Lower leg skin (tissue), 3 donors: Measurements from ENCODE around the gene KBTBD13.

Experiments used
- POLR2A ChIP-seq, 2 donors: fragments of 450-650 bp; IDR thresholded peaks; one replicate each; pipeline ENCODE4 v1.6.1; 2016 to 2017; ENCODE audit warnings: antibody characterized with exemption in 2 of 2, mild to moderate bottlenecking in 1 of 2, moderate library complexity in 1 of 2
- TF ChIP-seq, protein P1 (sequence below), 3 donors: fragments of 450-650 bp; IDR thresholded peaks; one replicate each; pipeline ENCODE4 v1.5.1; 2016; ENCODE audit warnings: antibody characterized with exemption in 3 of 3, mild to moderate bottlenecking in 3 of 3, moderate library complexity in 2 of 3

GRCh38 chr15:65094294-65094995 lies 17.9 kb downstream of the KBTBD13 start:
- TF ChIP-seq, protein P1, sequence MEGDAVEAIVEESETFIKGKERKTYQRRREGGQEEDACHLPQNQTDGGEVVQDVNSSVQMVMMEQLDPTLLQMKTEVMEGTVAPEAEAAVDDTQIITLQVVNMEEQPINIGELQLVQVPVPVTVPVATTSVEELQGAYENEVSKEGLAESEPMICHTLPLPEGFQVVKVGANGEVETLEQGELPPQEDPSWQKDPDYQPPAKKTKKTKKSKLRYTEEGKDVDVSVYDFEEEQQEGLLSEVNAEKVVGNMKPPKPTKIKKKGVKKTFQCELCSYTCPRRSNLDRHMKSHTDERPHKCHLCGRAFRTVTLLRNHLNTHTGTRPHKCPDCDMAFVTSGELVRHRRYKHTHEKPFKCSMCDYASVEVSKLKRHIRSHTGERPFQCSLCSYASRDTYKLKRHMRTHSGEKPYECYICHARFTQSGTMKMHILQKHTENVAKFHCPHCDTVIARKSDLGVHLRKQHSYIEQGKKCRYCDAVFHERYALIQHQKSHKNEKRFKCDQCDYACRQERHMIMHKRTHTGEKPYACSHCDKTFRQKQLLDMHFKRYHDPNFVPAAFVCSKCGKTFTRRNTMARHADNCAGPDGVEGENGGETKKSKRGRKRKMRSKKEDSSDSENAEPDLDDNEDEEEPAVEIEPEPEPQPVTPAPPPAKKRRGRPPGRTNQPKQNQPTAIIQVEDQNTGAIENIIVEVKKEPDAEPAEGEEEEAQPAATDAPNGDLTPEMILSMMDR (IDR thresholded peaks at IDR 0.05), result no peak
- TF ChIP-seq POLR2A (IDR thresholded peaks at IDR 0.05), result no peak
